GM12878 (cell line): ENCODE measurements around the gene WASF2.

ENCODE experiments used
- EGR1 ChIP-seq, 2 experiments: IDR thresholded peaks; 1 replicate in 1 of 2; 2 replicates in 1 of 2; pipeline ENCODE4 v1.6.1; 2011 to 2012; ENCODE audit warnings: low read depth in 2 of 2, low read length in 2 of 2, borderline replicate concordance in 1 of 2, mild to moderate bottlenecking in 1 of 2, moderate library complexity in 1 of 2
- EZH2 ChIP-seq: IDR thresholded peaks from 2 replicates; pipeline ENCODE4 v1.6.1; 2012; ENCODE audit warnings: low read depth, mild to moderate bottlenecking, control low read depth, inconsistent platforms, low read length, borderline replicate concordance; ENCODE audit not compliant: control insufficient read depth
- POLR2A ChIP-seq: IDR thresholded peaks from 2 replicates; pipeline ENCODE4 v1.6.1; 2011; ENCODE audit warnings: low read depth, mild to moderate bottlenecking, low read length
- TF ChIP-seq, protein P1 (sequence below), 3 experiments: IDR thresholded peaks in 2 of 3; conservative IDR thresholded peaks in 1 of 3; 2 replicates each; pipeline ENCODE4 v1.5.1; 2011; ENCODE audit warnings: low read depth in 3 of 3, low read length in 3 of 3, mild to moderate bottlenecking in 3 of 3, control low read depth in 2 of 3, moderate library complexity in 2 of 3, inconsistent platforms in 1 of 3, mixed read lengths in 1 of 3; ENCODE audit not compliant: control insufficient read depth in 2 of 3, insufficient read depth in 1 of 3; ENCODE audit errors: extremely low read depth in 1 of 3

- TF ChIP-seq, protein P1, sequence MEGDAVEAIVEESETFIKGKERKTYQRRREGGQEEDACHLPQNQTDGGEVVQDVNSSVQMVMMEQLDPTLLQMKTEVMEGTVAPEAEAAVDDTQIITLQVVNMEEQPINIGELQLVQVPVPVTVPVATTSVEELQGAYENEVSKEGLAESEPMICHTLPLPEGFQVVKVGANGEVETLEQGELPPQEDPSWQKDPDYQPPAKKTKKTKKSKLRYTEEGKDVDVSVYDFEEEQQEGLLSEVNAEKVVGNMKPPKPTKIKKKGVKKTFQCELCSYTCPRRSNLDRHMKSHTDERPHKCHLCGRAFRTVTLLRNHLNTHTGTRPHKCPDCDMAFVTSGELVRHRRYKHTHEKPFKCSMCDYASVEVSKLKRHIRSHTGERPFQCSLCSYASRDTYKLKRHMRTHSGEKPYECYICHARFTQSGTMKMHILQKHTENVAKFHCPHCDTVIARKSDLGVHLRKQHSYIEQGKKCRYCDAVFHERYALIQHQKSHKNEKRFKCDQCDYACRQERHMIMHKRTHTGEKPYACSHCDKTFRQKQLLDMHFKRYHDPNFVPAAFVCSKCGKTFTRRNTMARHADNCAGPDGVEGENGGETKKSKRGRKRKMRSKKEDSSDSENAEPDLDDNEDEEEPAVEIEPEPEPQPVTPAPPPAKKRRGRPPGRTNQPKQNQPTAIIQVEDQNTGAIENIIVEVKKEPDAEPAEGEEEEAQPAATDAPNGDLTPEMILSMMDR (IDR thresholded peaks at IDR 0.05 in 2 of 3, conservative IDR thresholded peaks at IDR 0.05 in 1 of 3; ENCODE audit: control insufficient read depth in 2 of 3, extremely low read depth in 1 of 3, insufficient read depth in 1 of 3, low read depth in 3 of 3, low read length in 3 of 3): no peak
- TF ChIP-seq EZH2: no peak
- no peak for TF ChIP-seq EGR1 (IDR thresholded peaks at IDR 0.05; ENCODE audit: borderline replicate concordance in 1 of 2, low read depth in 2 of 2, low read length in 2 of 2)
- TF ChIP-seq POLR2A: no peak
These were observed 62.1 kb downstream of the WASF2 start for GRCh38 chr1:27427816-27428315.
